Brain microvascular endothelial cell (primary cell): ENCODE results near the gene TMEM59.
"Not testable (repeated sequence)": the region's sequence is repeated elsewhere in the genome, so short reads cannot be mapped to it uniquely, and the experiment has no call there.

Experiments used
- DNase-seq: peaks from one replicate; pipeline ENCODE4 v3.0.0-alpha.2; 2020
- H3K27ac ChIP-seq: fragments of 250-450 bp; sonication (Bioruptor Pico); 2 replicates; pipeline ENCODE4 v1.5.1; 2020; ENCODE audit warnings: mild to moderate bottlenecking, moderate library complexity
- H3K27me3 ChIP-seq: fragments of 250-450 bp; sonication (Bioruptor Pico); replicated peaks from 2 replicates; pipeline ENCODE4 v1.5.1; 2020; ENCODE audit warnings: mild to moderate bottlenecking
- H3K36me3 ChIP-seq: fragments of 250-450 bp; sonication (Bioruptor Pico); replicated peaks from 2 replicates; pipeline ENCODE4 v1.5.1; 2020; ENCODE audit warnings: mild to moderate bottlenecking
- H3K4me3 ChIP-seq: 2 replicates; pipeline ENCODE4 v1.5.1; 2011; ENCODE audit warnings: low read depth, mild to moderate bottlenecking, control low read depth, low read length, moderate library complexity
- CTCF ChIP-seq: IDR thresholded peaks from 2 replicates; pipeline ENCODE4 v1.5.1; 2011; ENCODE audit warnings: low read depth, mild to moderate bottlenecking, moderate library complexity, low read length, control low read depth, inconsistent platforms; ENCODE audit errors: missing control alignments
- in situ Hi-C: cut with HindIII; loops from 2 replicates; pipeline ENCODE4 v1.10.0; 2017; ENCODE audit warnings: low sequenced_read_pairs, low pct_ligation_motif_present

The TMEM59 gene

GRCh38 chr1:54001591-54001990 lies 51.4 kb downstream of the TMEM59 start:
- in situ Hi-C loops, result no loop called here
- Histone ChIP-seq H3K36me3 (no peaks in the 10 kb centered on the region), H3K27ac (no peak overlapping the region), H3K27me3 (no peaks in the 10 kb centered on the region), H3K4me3 (no peak overlapping the region)
- no peak for TF ChIP-seq CTCF
- no peak for DNase-seq

GRCh38 chr1:53999920-54000319 lies 53.1 kb downstream of the TMEM59 start:
- TF ChIP-seq CTCF, result no peak
- in situ Hi-C loops, result no loop called here
- H3K27me3 ChIP-seq, result no peaks in the 10 kb centered on the region

GRCh38 chr1:53998223-53998622 lies 54.8 kb downstream of the TMEM59 start:
- no peak for DNase-seq
- no peak overlapping the region for H3K27ac ChIP-seq
- no peaks in the 10 kb centered on the region for H3K36me3 ChIP-seq
- H3K27me3 ChIP-seq, result no peaks in the 10 kb centered on the region
- H3K4me3 ChIP-seq, result no peak overlapping the region
- in situ Hi-C loops, result no loop called here
- TF ChIP-seq CTCF, result no peak

More at GRCh38 chr1:53999920-54000319, 53.1 kb downstream of the TMEM59 start:
- Histone ChIP-seq H3K4me3 (no peak overlapping the region), H3K36me3 (no peaks in the 10 kb centered on the region), H3K27ac (no peak overlapping the region)
- DNase-seq, result no peak

- in situ Hi-C loops, result no loop called here
- no peaks in the 10 kb centered on the region for H3K36me3 ChIP-seq
- H3K27me3 ChIP-seq, result no peaks in the 10 kb centered on the region
- TF ChIP-seq CTCF, result no peak
- H3K27ac ChIP-seq, result no peak overlapping the region
- no peak for DNase-seq
- H3K4me3 ChIP-seq, result no peak overlapping the region
Observed at GRCh38 chr1:53995683-53996082, 57.3 kb downstream of the TMEM59 start.

- DNase-seq, H3K36me3 ChIP-seq, H3K27ac ChIP-seq, in situ Hi-C loops, H3K27me3 ChIP-seq, H3K4me3 ChIP-seq: not testable (repeated sequence)
Observed at GRCh38 chr1:53994516-53994915, 58.5 kb downstream of the TMEM59 start.

- Histone ChIP-seq H3K27ac (no peak overlapping the region), H3K4me3 (no peak overlapping the region), H3K36me3 (no peaks in the 10 kb centered on the region), H3K27me3 (no peaks in the 10 kb centered on the region)
- DNase-seq, result no peak
- in situ Hi-C loops, result no loop called here
- TF ChIP-seq CTCF, result peak; percentile 32
Observed at GRCh38 chr1:53992085-53992874, 60.7 kb downstream of the TMEM59 start.
